Endothelial cell of umbilical vein (primary cell): Measurements from ENCODE around the gene ACTL7A. TPM values are rescaled to one million over a fixed set of nuclear protein-coding genes. Genes with fewer than 3 reads are reported as not detected.

ENCODE experiments used
- BruUV-seq: library from RNA; stranded (reverse); fragments of 400-500 nt; replicated peaks from 2 replicates; lab custom pipeline; 2021; lab: Mats Ljungman, UMichigan
- CTCF ChIA-PET: fragments of 300-600, 350-600 bp; sonication (Branson Sonifier 250); formaldehyde crosslinking; loops from one replicate; lab custom pipeline; 2021; ENCODE audit warnings: antibody characterized with exemption, inconsistent platforms; lab: Charles Lee
- POLR2A ChIA-PET: fragments of 300-600, 350-600 bp; sonication (Branson Sonifier 250); formaldehyde crosslinking; loops from one replicate; lab custom pipeline; 2021; ENCODE audit warnings: antibody characterized with exemption, inconsistent platforms; lab: Charles Lee
- DNase-seq: peaks from one replicate; pipeline ENCODE4 v3.0.0-alpha.2; 2011; ENCODE audit warnings: low read depth, low spot score
- FAIRE-seq: peaks from 2 replicates; lab custom pipeline; 2011; peaks lifted over from hg19 to GRCh38; lab: Jason Lieb, UNC
- H2AFZ ChIP-seq: 2 replicates; pipeline ENCODE4 v1.6.0; 2012; ENCODE audit warnings: low read depth, low read length, control low read depth, inconsistent platforms
- H3K27ac ChIP-seq: 2 replicates; pipeline ENCODE4 v1.5.1; 2011; ENCODE audit warnings: low read depth, mild to moderate bottlenecking, control low read depth, low read length, moderate library complexity; ENCODE audit not compliant: insufficient read depth
- H3K27me3 ChIP-seq, 2 experiments: 2 replicates each; pipeline versions ENCODE4 v1.6.0 to v1.6.1; 2011; ENCODE audit warnings: low read length in 2 of 2, mixed read lengths in 1 of 2; ENCODE audit not compliant: control insufficient read depth in 2 of 2, insufficient read depth in 2 of 2
- H3K36me3 ChIP-seq, 2 experiments: 2 replicates in 1 of 2; 3 replicates in 1 of 2; pipeline ENCODE4 v1.5.1; 2011; ENCODE audit warnings: low read length in 2 of 2, mild to moderate bottlenecking in 1 of 2, moderate library complexity in 1 of 2; ENCODE audit not compliant: control insufficient read depth in 2 of 2, insufficient read depth in 2 of 2; ENCODE audit errors: extremely low read depth in 1 of 2
- H3K4me1 ChIP-seq: 3 replicates; pipeline ENCODE4 v1.5.1; 2011; ENCODE audit warnings: mild to moderate bottlenecking, low read length; ENCODE audit not compliant: control insufficient read depth, insufficient read depth; ENCODE audit errors: extremely low read depth
- H3K4me2 ChIP-seq: 2 replicates; pipeline ENCODE4 v1.6.1; 2011; ENCODE audit warnings: low read length, control low read depth, mixed read lengths; ENCODE audit not compliant: insufficient read depth
- H3K4me3 ChIP-seq, 3 experiments: fragments of 200-600 bp in 1 of 3; sonication (generic), shearing (Covaris generic) in 1 of 3; replicated peaks in 1 of 3; 2 replicates each; pipeline ENCODE4 v1.5.1; 2011 to 2016; ENCODE audit warnings: control low read depth in 3 of 3, low read length in 3 of 3, mild to moderate bottlenecking in 2 of 3, inconsistent platforms in 1 of 3, low read depth in 1 of 3, moderate library complexity in 1 of 3; ENCODE audit not compliant: insufficient read depth in 1 of 3
- H3K79me2 ChIP-seq: 2 replicates; pipeline ENCODE4 v1.6.0; 2012; ENCODE audit warnings: low read length, inconsistent platforms; ENCODE audit not compliant: control insufficient read depth, insufficient read depth
- H3K9ac ChIP-seq: replicated peaks from 2 replicates; pipeline ENCODE3; 2011; ENCODE audit warnings: low read length, control low read depth; ENCODE audit not compliant: insufficient read depth; ENCODE audit errors: extremely low read depth
- H3K9me1 ChIP-seq: replicated peaks from 3 replicates; pipeline ENCODE4 v1.6.0; 2011; ENCODE audit warnings: mild to moderate bottlenecking, low read length; ENCODE audit not compliant: control insufficient read depth, insufficient read depth; ENCODE audit errors: extremely low read depth
- H3K9me3 ChIP-seq: replicated peaks from 2 replicates; pipeline ENCODE4 v1.5.1; 2012; ENCODE audit warnings: low read length, inconsistent platforms; ENCODE audit not compliant: control insufficient read depth, insufficient read depth
- H4K20me1 ChIP-seq: replicated peaks from 2 replicates; pipeline ENCODE3; 2011; ENCODE audit warnings: mild to moderate bottlenecking, low read length; ENCODE audit not compliant: control insufficient read depth, insufficient read depth; ENCODE audit errors: extremely low read depth
- CTCF ChIP-seq, 2 donors: IDR thresholded peaks; 1 replicate in 1 of 2; 2 replicates in 1 of 2; pipeline ENCODE4 v1.5.1; 2011; ENCODE audit warnings: low read length in 2 of 2, mild to moderate bottlenecking in 2 of 2, moderate library complexity in 2 of 2, control low read depth in 1 of 2, inconsistent platforms in 1 of 2, low read depth in 1 of 2; ENCODE audit not compliant: insufficient read depth in 1 of 2; ENCODE audit errors: extremely low read depth in 1 of 2
- EZH2 ChIP-seq: IDR thresholded peaks from 2 replicates; pipeline ENCODE4 v1.6.1; 2012; ENCODE audit warnings: borderline replicate concordance, low read depth, mild to moderate bottlenecking, moderate library complexity, low read length, inconsistent platforms; ENCODE audit not compliant: severe bottlenecking
- FOS ChIP-seq: IDR thresholded peaks from 2 replicates; pipeline ENCODE4 v1.6.1; 2011; ENCODE audit warnings: mild to moderate bottlenecking, low read length, moderate library complexity, borderline replicate concordance; ENCODE audit not compliant: insufficient read depth
- GATA2 ChIP-seq: IDR thresholded peaks from 2 replicates; pipeline ENCODE4 v1.7.0; 2011; ENCODE audit warnings: low read depth, mild to moderate bottlenecking, moderate library complexity, mixed read lengths, low read length; ENCODE audit not compliant: insufficient read length, insufficient read depth
- JUN ChIP-seq: IDR thresholded peaks from 2 replicates; pipeline ENCODE4 v1.6.1; 2011; ENCODE audit warnings: borderline replicate concordance, low read depth; ENCODE audit not compliant: insufficient read length, insufficient read depth
- MYC ChIP-seq: IDR thresholded peaks from one replicate; pipeline ENCODE4 v1.6.1; 2011; ENCODE audit warnings: mild to moderate bottlenecking, low read depth, low read length
- POLR2A ChIP-seq: IDR thresholded peaks from 2 replicates; pipeline ENCODE4 v1.6.1; 2012; ENCODE audit warnings: low read depth, mild to moderate bottlenecking, control low read depth, low read length
- POLR2AphosphoS5 ChIP-seq: IDR thresholded peaks from 2 replicates; pipeline ENCODE4 v1.6.1; 2012; ENCODE audit warnings: low read depth, mild to moderate bottlenecking, control low read depth, low read length, moderate library complexity; ENCODE audit not compliant: insufficient read depth
- dilution Hi-C: fragments of 300-500 bp; cut with MboI; formaldehyde crosslinking; loops from one replicate; pipeline ENCODE4 v1.15.0; 2019; ENCODE audit warnings: low sequenced_read_pairs; ENCODE audit not compliant: extremely low pct_ligation_motif_present
- intact Hi-C: fragments of 100-400 bp; cut with micrococcal nuclease; formaldehyde crosslinking; loops from one replicate; pipeline ENCODE4 v1.10.0; 2022
- polyA plus RNA-seq, 4 experiments: library from polyadenylated mRNA; depleted of rRNA in 3 of 4; stranded (reverse) in 3 of 4; unstranded in 1 of 4; fragments of >200 nt; gene quantifications; 2 replicates each; pipeline versions ENCODE4 v1.2.1 to v1.2.3, GENCODE V29; 2011 to 2012; ENCODE audit warnings: missing spikeins in 1 of 4
- total RNA-seq: library from RNA; stranded (reverse); gene quantifications from 2 replicates; pipeline ENCODE4 v1.2.3, GENCODE V29; 2021
- TF ChIP-seq, protein P1 (sequence below): IDR thresholded peaks from 2 replicates; pipeline ENCODE4 v1.6.1; 2011; ENCODE audit not compliant: insufficient read depth, insufficient read length

Gene ACTL7A
- total and polyA plus RNA-seq, 2 donors (not counting 3 experiments of a cell fraction or from before 2014, with no cell fraction given) = not detected

GRCh38 chr9:108863891-108864290, 1.8 kb downstream of the ACTL7A start:
- Histone ChIP-seq H3K9ac (no peak overlapping the region), H3K27me3 (no peaks in the 10 kb centered on the region), H3K27ac (no peak overlapping the region), H4K20me1 (no peaks in the 10 kb centered on the region), H3K4me2 (no peak overlapping the region), H3K36me3 (peaks cover 0 to 1% of the 10 kb centered on the region in 2 experiments), H3K79me2 (no peaks in the 10 kb centered on the region), H3K4me1 (no peaks in the 10 kb centered on the region), H3K4me3 (no peak overlapping the region), H2AFZ (no peak overlapping the region), H3K9me3 (no peaks in the 10 kb centered on the region), H3K9me1 (no peaks in the 10 kb centered on the region)
- no TSS peak for BruUV-seq
- FAIRE-seq = no peak
- dilution Hi-C loops = no loop called here
- DNase-seq = no peak
- intact Hi-C loops = no loop called here
- POLR2A ChIA-PET = no interaction called here
- CTCF ChIA-PET = no interaction called here
- TF ChIP-seq POLR2AphosphoS5 (no peak), FOS (no peak), EZH2 (no peak), POLR2A (no peak), JUN (no peak), MYC (no peak), GATA2 (no peak), CTCF (IDR thresholded peaks at IDR 0.05; ENCODE audit: extremely low read depth in 1 of 2, insufficient read depth in 1 of 2, low read depth in 1 of 2, low read length in 2 of 2) (no peak)
- TF ChIP-seq, protein P1, sequence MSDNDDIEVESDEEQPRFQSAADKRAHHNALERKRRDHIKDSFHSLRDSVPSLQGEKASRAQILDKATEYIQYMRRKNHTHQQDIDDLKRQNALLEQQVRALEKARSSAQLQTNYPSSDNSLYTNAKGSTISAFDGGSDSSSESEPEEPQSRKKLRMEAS = no peak
